CD1c-positive myeloid dendritic cell (primary cell): ENCODE measurements around the gene AGAP6.
"Not testable (repeated sequence)": the region's sequence is repeated elsewhere in the genome, so short reads cannot be mapped to it uniquely, and the experiment has no call there.

Experiments used
- DNase-seq: peaks from one replicate; pipeline ENCODE4 v3.0.0-alpha.2; 2016; ENCODE audit errors: extremely low spot score

The AGAP6 gene

DNA sequence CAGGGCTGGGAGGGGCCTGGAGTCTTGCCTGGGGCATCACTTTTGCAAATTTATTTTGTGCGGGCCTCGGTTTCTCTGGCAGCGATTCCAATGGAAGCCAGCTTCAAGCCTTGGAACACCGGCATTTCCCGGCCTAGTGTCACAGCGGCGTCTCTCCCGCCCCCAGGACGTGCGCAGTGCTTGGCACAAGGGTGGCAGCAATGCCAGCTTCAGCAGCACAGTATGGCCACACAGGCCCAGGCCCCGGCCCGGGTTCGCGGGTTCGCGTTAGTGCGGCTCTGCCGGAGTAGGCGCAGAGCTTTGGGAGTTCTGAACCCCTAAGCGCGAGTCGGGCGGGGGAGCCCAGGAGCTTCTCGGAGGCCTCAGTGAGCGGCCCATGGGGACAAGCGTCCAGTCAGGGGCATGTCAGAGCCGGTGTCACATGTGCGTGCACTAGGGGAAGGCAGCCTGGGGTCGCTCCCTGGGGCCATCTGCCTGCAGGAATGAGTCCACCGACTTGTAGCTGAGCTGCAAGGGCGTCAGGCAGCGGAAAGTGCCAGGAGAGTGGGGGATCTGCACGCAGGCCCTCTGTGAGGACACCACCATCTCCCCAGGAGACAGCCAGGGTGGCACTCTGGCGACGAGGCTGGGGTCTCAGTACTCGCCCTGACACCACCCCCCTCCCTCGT is 36.6 kb downstream of the AGAP6 start:
- DNase-seq = not testable (repeated sequence)

DNA sequence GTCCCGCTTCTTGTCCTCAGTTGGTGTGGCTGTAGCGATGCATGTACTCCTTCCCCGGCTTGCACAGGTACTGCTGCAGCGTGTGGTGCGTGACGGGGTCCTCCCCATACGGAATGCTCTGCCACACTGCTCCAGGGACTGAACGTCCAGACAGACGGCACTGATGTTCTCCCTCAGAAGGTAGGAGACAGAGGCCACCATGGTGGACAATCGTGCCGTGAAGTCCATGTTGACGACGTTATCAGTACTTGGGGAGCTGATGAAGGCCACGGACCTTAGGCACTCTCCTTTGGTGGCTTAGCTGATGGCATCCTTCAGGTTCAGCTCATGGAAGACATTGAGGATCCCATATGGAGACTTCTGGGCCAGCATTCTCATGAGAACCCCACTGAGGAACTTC is 37.4 kb downstream of the AGAP6 start:
- no peak for DNase-seq

DNA sequence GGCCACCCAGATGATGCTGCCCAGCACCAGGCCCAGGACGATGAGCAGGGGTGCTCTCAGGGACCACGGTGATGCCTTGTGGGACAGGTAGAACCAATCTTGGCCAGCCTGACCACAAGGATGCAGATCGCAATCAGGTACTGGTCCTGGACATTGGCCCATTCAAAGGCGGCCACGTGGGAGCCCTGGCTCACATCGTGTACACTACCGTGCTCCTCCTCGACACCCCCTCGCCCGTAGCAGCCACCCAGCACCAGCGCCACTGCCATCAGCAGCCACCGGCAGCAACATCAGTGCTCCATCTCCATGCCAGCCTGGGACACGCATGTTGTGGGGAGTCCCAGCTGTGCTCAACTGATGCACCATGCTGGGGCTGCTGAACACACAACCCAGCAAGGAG is 39.0 kb downstream of the AGAP6 start:
- DNase-seq = no peak

DNA sequence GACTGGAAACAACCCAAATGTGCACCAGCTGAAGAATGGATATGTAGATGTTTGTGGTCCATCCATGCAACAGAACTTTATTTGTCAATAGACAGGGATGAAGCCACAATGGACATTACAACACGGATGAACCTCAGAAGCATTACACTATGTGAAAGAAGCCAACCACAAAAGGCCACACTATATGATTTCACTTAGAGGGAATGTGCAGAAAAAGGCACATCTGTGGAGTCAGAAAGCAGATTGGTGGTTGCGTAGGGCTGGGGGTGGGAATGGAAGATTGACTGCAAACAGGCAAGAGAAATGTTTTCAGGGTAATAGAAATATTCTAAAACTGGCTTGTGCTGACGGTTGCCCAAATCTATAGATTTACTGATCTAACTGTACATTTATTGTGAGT is 45.3 kb downstream of the AGAP6 start:
- no peak for DNase-seq

DNA sequence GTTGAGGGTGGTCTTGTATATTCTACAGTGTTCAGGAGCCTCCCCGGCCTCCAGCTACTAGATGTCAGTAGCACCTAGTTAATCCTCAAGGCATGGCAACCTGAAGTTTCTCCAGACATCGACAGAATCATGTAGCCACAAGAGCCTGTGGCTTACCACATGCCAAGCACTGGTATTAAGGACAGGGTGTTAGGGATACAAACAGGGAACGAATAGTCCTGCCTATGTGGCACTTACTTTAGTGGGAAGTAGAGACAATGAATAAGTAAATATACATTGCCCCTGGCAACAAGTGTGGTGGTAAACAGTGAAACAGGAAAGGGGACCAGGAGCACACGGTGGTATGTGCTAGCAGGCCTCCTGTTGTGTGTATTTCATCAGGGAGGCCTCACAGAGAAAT is 47.1 kb downstream of the AGAP6 start:
- DNase-seq = not testable (repeated sequence)

DNA sequence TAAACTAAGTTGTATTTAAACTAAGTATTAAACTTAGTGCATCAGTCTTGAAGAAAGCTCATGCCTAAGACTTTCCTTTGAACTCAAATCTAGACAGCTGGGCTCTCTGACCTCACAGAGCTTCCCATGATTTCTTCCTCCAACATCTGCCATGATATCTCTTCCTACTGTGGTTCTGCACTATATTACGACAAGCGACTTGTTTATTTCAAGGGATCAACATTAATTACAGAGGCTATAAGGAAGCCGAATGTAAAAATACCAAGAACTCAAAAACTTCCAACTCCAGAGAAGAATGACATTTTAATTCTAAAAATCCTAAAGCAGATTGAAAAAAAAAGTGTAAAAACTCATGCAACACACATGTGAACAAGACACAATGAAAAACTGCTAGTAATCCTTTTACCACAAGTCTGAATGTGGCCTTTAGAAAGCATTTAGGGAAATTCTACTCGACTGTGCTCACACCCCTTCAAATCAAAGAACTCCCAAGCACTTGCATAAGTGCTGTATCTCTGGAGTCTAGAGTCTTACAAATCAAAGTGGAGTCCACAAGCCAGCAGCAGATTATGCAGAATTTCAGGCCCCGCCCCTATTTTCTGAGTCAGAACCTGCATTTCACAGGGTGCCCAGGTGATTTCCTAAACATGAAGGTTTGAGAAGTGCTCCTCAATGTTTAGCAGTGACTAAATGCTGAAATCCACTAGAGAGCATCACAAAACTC is 56.9 kb downstream of the AGAP6 start:
- no peak for DNase-seq

DNA sequence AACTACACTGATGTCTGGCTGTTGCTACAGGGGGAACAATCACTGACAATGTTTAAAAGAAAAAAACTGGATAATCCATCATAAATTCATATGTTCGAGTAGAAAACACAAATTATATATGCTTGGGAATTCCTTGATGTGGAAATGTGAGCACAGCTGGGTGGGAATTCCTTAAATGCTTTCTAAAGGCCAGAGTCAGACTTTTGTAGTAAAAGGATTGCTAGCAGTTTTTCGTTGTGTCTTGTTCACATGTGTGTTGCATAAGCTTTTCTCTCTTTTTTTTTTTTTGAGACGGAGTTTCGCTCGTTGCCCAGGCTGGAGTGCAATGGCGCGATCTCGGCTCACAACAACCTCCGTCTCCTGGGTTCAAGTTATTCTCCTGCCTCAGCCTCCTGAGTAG is 58.3 kb downstream of the AGAP6 start:
- not testable (repeated sequence) for DNase-seq

DNA sequence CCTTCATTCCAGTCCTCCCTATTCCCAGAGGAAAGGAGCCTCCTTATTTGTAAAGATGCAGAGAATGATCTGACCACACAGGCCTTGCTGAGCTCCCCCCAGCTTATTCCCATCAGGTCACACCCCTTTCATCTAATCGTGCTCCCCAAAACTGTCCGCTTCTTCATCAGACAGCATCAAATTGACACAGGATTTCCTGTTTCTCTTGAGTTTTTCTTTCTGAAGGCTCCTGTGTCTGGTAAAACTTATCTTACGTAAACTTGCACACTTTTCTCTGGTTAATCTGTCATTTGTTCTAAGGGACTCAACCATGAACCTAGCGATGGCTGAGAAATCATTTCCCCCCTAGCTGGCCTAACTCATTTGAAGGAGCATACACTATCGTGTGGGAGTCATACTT is 59.4 kb downstream of the AGAP6 start:
- DNase-seq = not testable (repeated sequence)

DNA sequence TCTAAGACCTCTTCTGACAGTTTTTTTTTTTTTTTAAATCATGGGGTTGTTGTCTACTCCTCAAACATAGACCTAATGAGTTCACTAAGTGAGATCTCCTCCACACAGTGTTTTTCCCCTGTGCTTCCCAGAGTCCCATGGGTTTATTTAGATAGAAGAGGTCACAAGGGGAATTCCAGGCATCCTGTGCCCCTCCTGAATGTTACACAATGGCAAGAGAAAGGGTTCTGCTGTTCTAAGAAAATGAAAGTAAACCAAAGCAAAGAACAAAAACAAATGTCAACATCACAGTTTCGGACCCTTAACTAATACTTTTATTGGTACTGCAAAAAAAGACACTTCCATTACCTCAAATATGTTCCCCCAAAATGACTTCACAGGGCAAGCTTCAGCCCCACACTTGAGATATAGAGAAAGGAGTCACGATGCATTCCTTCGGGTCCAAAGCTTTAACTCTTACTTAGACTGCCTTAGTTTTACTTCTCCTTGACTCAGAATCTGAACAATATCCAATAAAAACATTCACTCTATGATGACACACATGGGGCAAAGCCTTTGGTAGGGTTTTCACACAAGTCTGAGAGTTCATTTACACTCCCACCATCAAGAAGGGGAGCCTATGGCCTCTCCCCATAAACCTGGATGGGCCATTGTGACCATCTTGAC is 63.9 kb downstream of the AGAP6 start:
- DNase-seq = not testable (repeated sequence)

DNA sequence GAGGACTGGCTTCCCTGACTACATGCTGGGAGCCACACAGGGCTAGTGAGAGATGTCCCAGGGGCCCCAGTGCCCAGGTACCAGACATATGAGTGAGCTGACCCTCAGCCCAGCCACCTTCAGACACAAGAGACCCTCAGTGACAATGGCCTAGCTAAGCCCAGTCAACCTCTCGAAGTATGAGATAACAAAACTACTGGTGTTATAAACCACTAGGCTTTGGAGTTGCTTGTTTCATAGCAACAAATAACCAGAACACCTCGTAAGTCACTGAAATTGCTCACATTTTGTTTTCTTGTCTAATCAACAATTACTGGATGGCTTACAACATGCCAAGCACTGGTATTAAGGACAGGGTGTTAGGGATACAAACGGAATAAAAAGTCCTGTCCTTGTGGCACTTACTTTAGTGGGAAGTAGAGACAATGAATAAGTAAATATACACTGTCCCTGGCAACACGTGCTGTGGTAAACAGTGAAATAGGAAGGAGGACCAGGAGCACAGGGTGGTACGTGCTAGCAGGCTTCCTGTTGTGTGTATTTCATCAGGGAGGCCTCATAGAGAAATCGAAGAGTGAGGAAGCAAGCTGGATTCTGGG is 64.7 kb downstream of the AGAP6 start:
- DNase-seq = not testable (repeated sequence)

DNA sequence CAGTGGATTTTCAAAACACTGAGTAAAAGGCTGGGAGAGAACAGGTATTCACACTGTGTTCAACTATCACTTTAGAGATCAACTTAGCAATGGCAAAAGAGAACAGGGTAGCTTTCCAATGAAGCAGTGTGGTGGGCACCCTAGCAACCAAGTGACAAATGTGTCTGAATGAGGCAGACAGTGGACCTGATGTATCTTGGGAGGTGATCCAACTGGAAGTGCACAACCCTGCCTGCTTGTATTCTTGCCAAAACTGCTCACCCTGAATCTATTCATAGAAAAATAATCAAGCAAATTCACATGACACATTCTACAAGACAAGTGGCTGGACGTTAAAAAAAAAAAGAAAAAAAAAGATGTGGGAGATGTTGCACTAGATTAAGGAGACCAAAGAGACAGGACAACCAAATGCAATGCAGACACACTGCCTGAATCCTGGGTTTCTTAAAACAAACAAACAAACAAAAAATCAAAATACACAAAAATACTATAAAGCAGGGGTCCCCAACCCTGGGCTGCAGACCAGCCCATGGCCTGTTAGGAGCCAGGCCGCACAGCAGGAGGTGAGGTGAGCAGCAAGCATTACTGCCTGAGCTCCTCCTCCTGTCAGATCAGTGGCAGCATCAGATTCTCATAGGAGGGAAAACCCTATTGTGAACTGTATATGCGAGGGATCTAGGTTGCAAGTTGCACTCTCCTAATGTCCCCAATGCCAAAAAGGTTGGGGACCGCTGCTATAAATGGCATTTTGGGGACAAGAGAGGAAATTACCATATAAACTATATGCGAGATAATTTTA is 67.5 kb downstream of the AGAP6 start:
- DNase-seq = not testable (repeated sequence)

DNA sequence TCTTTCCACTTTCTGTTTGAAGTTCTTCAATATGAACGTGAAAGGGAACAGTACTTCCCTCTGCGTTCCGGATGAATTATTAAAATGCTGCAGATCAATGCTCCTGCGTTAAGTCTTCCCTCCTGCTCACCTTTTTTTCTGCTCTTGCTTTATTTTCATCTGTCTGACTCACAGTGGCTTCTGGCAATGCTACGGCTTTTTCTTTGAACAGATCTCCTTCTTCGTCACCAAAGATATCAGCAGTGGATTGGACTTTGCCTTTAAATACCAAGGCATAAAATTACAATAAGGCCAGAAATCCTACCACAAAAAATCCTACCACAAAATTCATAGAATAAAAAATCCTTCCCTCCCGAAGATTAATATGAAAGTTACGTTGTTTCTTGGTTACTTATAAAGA is 68.4 kb downstream of the AGAP6 start:
- DNase-seq = not testable (repeated sequence)

DNA sequence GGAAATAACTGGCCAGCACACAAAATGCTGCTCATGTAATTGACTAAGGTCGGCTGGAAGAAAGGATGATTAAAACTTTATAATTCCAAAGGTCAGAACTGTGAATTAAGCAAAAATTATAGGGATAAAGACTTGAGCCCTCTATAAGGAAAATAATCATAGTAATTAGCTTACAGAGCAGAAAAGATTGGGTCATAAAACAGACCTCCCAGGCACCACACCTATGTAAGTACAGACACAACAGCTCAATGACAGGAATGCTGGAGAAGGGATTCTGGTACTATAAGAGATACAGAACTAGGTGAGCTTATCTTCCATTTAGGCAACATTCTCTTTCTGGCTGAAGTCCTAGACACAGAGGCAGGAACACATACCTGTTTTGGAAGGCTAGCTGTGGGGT is 70.5 kb downstream of the AGAP6 start:
- not testable (repeated sequence) for DNase-seq

DNA sequence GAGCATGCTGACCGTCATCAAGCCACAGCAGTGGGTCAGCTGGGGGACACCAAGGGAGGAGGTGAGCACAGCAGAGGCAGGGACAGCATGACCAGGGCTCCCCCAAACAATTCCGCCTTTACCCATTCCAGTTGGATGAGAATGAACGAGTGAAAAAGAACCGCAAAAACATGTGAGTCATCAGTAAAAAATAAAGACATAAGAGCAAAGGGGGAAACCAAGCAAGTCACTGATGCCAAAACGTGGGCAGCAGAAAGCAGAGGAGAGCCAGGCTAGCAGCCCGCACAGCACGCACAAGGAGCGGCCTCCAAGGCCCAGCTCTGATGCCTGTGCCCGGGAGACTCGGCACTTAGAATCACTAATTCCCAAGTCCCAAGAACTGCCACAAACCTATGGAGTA is 71.7 kb downstream of the AGAP6 start:
- not testable (repeated sequence) for DNase-seq
